Breast epithelium (tissue), 4 donors: ENCODE data around the gene ZNF407. TPM values are rescaled to one million over a fixed set of nuclear protein-coding genes. Genes with fewer than 3 reads are reported as not detected.

Experiments
- DNase-seq, 2 donors: peaks; one replicate each; pipeline ENCODE4 v3.0.0-alpha.2; 2019; ENCODE audit warnings: low spot score in 2 of 2
- H3K27ac ChIP-seq, 2 donors: fragments of 200-600 bp; sonication (generic) in 1 of 2; one replicate each; pipeline ENCODE4 v1.5.1; 2016 to 2019; ENCODE audit warnings: mild to moderate bottlenecking in 1 of 2
- H3K27me3 ChIP-seq, 2 donors: fragments of 200-600 bp; sonication (generic) in 1 of 2; one replicate each; pipeline versions ENCODE4 v1.5.1 to v1.6.0; 2017 to 2019; ENCODE audit warnings: control low read depth in 1 of 2, mild to moderate bottlenecking in 1 of 2
- H3K36me3 ChIP-seq: fragments of 200-600 bp; one replicate; pipeline ENCODE4 v1.5.1; 2019
- H3K4me1 ChIP-seq, 2 donors: fragments of 200-600 bp; sonication (generic); one replicate each; pipeline ENCODE4 v1.5.1; 2016 to 2019; ENCODE audit warnings: control low read depth in 1 of 2
- H3K4me3 ChIP-seq, 3 donors: fragments of 200-600 bp; sonication (generic); 1 replicate in 2 of 3; 2 replicates in 1 of 3; pipeline ENCODE4 v1.5.1; 2016 to 2019; ENCODE audit warnings: mild to moderate bottlenecking in 3 of 3, moderate library complexity in 2 of 3
- H3K9me3 ChIP-seq, 2 donors: fragments of 200-600 bp; sonication (generic) in 1 of 2; one replicate each; pipeline ENCODE4 v1.5.1; 2016 to 2019; ENCODE audit warnings: control low read depth in 1 of 2
- POLR2A ChIP-seq: fragments of 450-650 bp; IDR thresholded peaks from one replicate; pipeline ENCODE4 v1.6.1; 2016; ENCODE audit warnings: antibody characterized with exemption, mild to moderate bottlenecking, moderate library complexity
- POLR2AphosphoS5 ChIP-seq, 3 donors: sonication (generic); formaldehyde crosslinking; IDR thresholded peaks; one replicate each; pipeline ENCODE4 v1.6.1; 2017; ENCODE audit warnings: antibody characterized with exemption in 3 of 3
- intact Hi-C: fragments of 100-400 bp; cut with DNase I; formaldehyde crosslinking; loops from one replicate; pipeline ENCODE4 v1.15.1; 2023; ENCODE audit warnings: low total_unique reads
- total RNA-seq, 3 donors: library from RNA; depleted of rRNA; stranded (reverse); fragments of >200 nt; gene quantifications; one replicate each; pipeline ENCODE4 v1.1.0, GENCODE V29; 2016
- TF ChIP-seq, protein P1 (sequence below), 3 donors: fragments of 450-650 bp; IDR thresholded peaks; one replicate each; pipeline ENCODE4 v1.5.1; 2016 to 2017; ENCODE audit warnings: antibody characterized with exemption in 3 of 3, mild to moderate bottlenecking in 3 of 3, moderate library complexity in 3 of 3

Gene ZNF407
- total RNA-seq, 3 donors from 2014 or later: 14.9 to 30.1 (median 22.3) TPM

DNA sequence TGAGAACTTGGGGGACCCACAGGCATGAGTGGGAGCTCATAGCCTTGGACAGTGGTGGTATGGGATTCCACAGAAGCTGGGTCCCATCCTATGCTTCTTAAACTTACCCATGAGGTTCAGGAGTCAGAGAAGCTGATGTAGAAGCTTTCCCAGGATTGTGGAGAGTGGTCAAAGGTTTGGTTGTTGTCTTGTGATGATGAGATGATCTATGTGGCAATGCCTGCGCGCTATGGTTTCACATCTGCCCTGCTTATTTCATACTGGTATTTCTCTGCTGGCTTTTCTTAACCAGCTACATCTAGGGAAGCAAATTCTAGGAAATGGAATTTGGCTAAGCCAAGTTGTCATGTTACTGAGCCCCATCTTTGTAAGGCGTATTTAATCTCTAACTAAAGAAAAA is 168.6 kb downstream of the ZNF407 start:
- TF ChIP-seq POLR2AphosphoS5 (IDR thresholded peaks at IDR 0.05): no peak
- no peak for TF ChIP-seq POLR2A
- TF ChIP-seq, protein P1, sequence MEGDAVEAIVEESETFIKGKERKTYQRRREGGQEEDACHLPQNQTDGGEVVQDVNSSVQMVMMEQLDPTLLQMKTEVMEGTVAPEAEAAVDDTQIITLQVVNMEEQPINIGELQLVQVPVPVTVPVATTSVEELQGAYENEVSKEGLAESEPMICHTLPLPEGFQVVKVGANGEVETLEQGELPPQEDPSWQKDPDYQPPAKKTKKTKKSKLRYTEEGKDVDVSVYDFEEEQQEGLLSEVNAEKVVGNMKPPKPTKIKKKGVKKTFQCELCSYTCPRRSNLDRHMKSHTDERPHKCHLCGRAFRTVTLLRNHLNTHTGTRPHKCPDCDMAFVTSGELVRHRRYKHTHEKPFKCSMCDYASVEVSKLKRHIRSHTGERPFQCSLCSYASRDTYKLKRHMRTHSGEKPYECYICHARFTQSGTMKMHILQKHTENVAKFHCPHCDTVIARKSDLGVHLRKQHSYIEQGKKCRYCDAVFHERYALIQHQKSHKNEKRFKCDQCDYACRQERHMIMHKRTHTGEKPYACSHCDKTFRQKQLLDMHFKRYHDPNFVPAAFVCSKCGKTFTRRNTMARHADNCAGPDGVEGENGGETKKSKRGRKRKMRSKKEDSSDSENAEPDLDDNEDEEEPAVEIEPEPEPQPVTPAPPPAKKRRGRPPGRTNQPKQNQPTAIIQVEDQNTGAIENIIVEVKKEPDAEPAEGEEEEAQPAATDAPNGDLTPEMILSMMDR (IDR thresholded peaks at IDR 0.05): no peak
- intact Hi-C loops: no loop called here
- Histone ChIP-seq H3K27ac (no peak overlapping the region), H3K4me1 (no peaks in the 10 kb centered on the region), H3K9me3 (no peaks in the 10 kb centered on the region), H3K27me3 (no peaks in the 10 kb centered on the region), H3K4me3 (no peak overlapping the region), H3K36me3 (no peaks in the 10 kb centered on the region)
- DNase-seq: no peak

GRCh38 chr18:74768096-74768495 is 170.4 kb downstream of the ZNF407 start:
- Histone ChIP-seq H3K9me3 (no peaks in the 10 kb centered on the region), H3K27ac (no peak overlapping the region), H3K36me3 (no peaks in the 10 kb centered on the region), H3K27me3 (no peaks in the 10 kb centered on the region), H3K4me1 (no peaks in the 10 kb centered on the region), H3K4me3 (no peak overlapping the region)
- intact Hi-C loops: no loop called here
- DNase-seq: no peak
- TF ChIP-seq POLR2AphosphoS5 (IDR thresholded peaks at IDR 0.05) (no peak), POLR2A (no peak)
- TF ChIP-seq, protein P1 (IDR thresholded peaks at IDR 0.05): no peak

- H3K4me3 ChIP-seq: no peak overlapping the region
- no peaks in the 10 kb centered on the region for H3K4me1 ChIP-seq
- intact Hi-C loops: no loop called here
- H3K36me3 ChIP-seq: no peaks in the 10 kb centered on the region
- H3K9me3 ChIP-seq: no peaks in the 10 kb centered on the region
- DNase-seq: no peak
- H3K27me3 ChIP-seq: no peaks in the 10 kb centered on the region
- no peak overlapping the region for H3K27ac ChIP-seq
- no peak for TF ChIP-seq POLR2A
Observed at GRCh38 chr18:74773171-74773624, 175.5 kb downstream of the ZNF407 start.

- DNase-seq: no peak
- intact Hi-C loops: no loop called here
- Histone ChIP-seq H3K4me1 (no peaks in the 10 kb centered on the region), H3K9me3 (no peaks in the 10 kb centered on the region), H3K36me3 (no peaks in the 10 kb centered on the region), H3K27ac (no peak overlapping the region), H3K4me3 (no peak overlapping the region), H3K27me3 (no peaks in the 10 kb centered on the region)
- TF ChIP-seq, protein P1 (IDR thresholded peaks at IDR 0.05): no peak
Observed at GRCh38 chr18:74774486-74774885, 176.8 kb downstream of the ZNF407 start.

GRCh38 chr18:74775239-74775638 is 177.6 kb downstream of the ZNF407 start:
- H3K4me1 ChIP-seq: no peaks in the 10 kb centered on the region
- no peak overlapping the region for H3K4me3 ChIP-seq
- no peaks in the 10 kb centered on the region for H3K27me3 ChIP-seq
- H3K9me3 ChIP-seq: no peaks in the 10 kb centered on the region
- TF ChIP-seq, protein P1 (IDR thresholded peaks at IDR 0.05): no peak
- TF ChIP-seq POLR2A: no peak
- no peak overlapping the region for H3K27ac ChIP-seq
- no peak for DNase-seq
- intact Hi-C loops: no loop called here
- no peaks in the 10 kb centered on the region for H3K36me3 ChIP-seq

GRCh38 chr18:74778191-74778847 is 180.6 kb downstream of the ZNF407 start:
- H3K4me1 ChIP-seq: no peaks in the 10 kb centered on the region
- H3K9me3 ChIP-seq: no peaks in the 10 kb centered on the region
- intact Hi-C loops: no loop called here
- H3K36me3 ChIP-seq: no peaks in the 10 kb centered on the region
- no peaks in the 10 kb centered on the region for H3K27me3 ChIP-seq
- H3K4me3 ChIP-seq: no peak overlapping the region
- no peak for TF ChIP-seq POLR2A
- no peak for TF ChIP-seq POLR2AphosphoS5 (IDR thresholded peaks at IDR 0.05)
- TF ChIP-seq, protein P1 (IDR thresholded peaks at IDR 0.05): no peak
- DNase-seq: no peak
- no peak overlapping the region for H3K27ac ChIP-seq
